ENCODE measurements around the gene NTN4. TPM values are rescaled to one million over a fixed set of nuclear protein-coding genes. Genes with fewer than 3 reads are reported as not detected.

The NTN4 gene
- total RNA-seq, 4 donors from 2014 or later, result 5.0 to 22.5 (median 12.4) TPM

DNA sequence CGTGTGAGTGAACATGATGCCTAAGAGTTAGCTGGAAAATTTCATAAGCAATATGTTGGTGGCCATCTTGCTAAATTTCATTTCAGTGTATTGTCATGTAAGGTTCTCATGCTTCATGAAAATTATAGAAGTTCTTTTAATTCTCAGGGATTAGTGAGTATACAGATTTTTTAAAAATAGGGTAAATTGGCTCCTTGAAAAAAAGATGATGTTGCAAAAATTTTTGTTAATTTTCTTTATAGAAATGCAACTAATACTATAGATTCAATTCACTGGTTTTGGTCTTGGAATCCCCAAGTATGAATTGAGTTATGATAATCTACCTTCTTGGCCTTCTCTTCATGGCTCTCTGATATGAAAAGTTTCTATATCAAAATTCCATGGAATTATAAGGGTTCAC lies 75.4 kb downstream of the NTN4 start:
- 92% methylated on average over 1 of the region's 1 CpG for WGBS, 2 donors
- no peaks in the 10 kb centered on the region for H3K9me3 ChIP-seq
- no peak for DNase-seq

DNA sequence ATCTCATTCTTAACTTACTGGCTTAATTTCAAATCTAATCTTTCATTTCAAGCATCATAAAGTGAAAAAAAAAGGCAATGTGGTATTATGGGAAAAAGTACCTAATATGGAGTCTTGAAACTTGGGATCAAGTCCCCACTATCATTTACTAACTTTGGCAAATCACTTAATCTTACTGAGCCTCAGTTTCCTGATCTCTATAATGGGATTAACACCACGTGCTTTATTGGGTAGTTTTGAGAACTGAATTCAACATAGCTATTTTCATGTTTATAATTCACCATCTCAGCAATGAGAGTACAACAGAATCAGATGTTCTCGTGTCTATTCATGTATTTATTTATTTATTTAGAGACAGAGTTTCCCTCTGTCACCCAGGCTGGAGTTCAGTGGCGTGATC lies 78.3 kb downstream of the NTN4 start:
- intact Hi-C loops (cut with DNase I), result no loop called here
- H3K27ac ChIP-seq, result no peak overlapping the region
- 84 to 92% methylated on average over 3 of the region's 3 CpGs for WGBS, 2 donors
- H3K4me3 ChIP-seq, result no peak overlapping the region
- no peak for TF ChIP-seq CTCF (IDR thresholded peaks at IDR 0.05)
- no peak for TF ChIP-seq POLR2A (IDR thresholded peaks at IDR 0.05)
- no peaks in the 10 kb centered on the region for H3K4me1 ChIP-seq
- DNase-seq, result no peak
- no peaks in the 10 kb centered on the region for H3K9me3 ChIP-seq
- no peaks in the 10 kb centered on the region for H3K27me3 ChIP-seq
- peaks cover 0 to 12% (median 0%) of the 10 kb centered on the region in 3 donors for H3K36me3 ChIP-seq

More for the DNA sequence above, 75.4 kb downstream of the NTN4 start:
- intact Hi-C loops (cut with DNase I), result no loop called here
- H3K36me3 ChIP-seq, result peaks cover 0 to 4% (median 0%) of the 10 kb centered on the region in 3 donors
- H3K4me3 ChIP-seq, result no peak overlapping the region
- H3K27ac ChIP-seq, result no peak overlapping the region
- no peak for TF ChIP-seq CTCF (IDR thresholded peaks at IDR 0.05)
- TF ChIP-seq POLR2A (IDR thresholded peaks at IDR 0.05), result no peak
- peaks cover 0 to 8% (median 4%) of the 10 kb centered on the region in 3 donors for H3K4me1 ChIP-seq
- H3K27me3 ChIP-seq, result no peaks in the 10 kb centered on the region

GRCh38 chr12:95710386-95710785 lies 80.2 kb downstream of the NTN4 start:
- DNase-seq, result no peak
- Histone ChIP-seq H3K4me3 (no peak overlapping the region), H3K27ac (no peak overlapping the region), H3K9me3 (no peaks in the 10 kb centered on the region), H3K4me1 (no peaks in the 10 kb centered on the region), H3K27me3 (no peaks in the 10 kb centered on the region), H3K36me3 (peaks cover 0 to 12% (median 0%) of the 10 kb centered on the region in 3 donors)
- TF ChIP-seq CTCF (IDR thresholded peaks at IDR 0.05), result no peak
- no peak for TF ChIP-seq POLR2A (IDR thresholded peaks at IDR 0.05)
- 72 to 78% methylated on average over 8 of the region's 8 CpGs for WGBS, 2 donors
- intact Hi-C loops (cut with DNase I), result no loop called here

GRCh38 chr12:95709152-95709551 lies 81.4 kb downstream of the NTN4 start:
- Histone ChIP-seq H3K9me3 (no peaks in the 10 kb centered on the region), H3K27me3 (no peaks in the 10 kb centered on the region), H3K36me3 (peaks cover 0 to 16% (median 0%) of the 10 kb centered on the region in 3 donors), H3K4me3 (no peak overlapping the region), H3K27ac (no peak overlapping the region), H3K4me1 (no peaks in the 10 kb centered on the region)
- intact Hi-C loops (cut with DNase I), result no loop called here
- WGBS, 2 donors, result 62 to 72% methylated on average over 2 of the region's 2 CpGs
- DNase-seq, result no peak
- TF ChIP-seq CTCF (IDR thresholded peaks at IDR 0.05) (no peak), POLR2A (IDR thresholded peaks at IDR 0.05) (no peak)

DNA sequence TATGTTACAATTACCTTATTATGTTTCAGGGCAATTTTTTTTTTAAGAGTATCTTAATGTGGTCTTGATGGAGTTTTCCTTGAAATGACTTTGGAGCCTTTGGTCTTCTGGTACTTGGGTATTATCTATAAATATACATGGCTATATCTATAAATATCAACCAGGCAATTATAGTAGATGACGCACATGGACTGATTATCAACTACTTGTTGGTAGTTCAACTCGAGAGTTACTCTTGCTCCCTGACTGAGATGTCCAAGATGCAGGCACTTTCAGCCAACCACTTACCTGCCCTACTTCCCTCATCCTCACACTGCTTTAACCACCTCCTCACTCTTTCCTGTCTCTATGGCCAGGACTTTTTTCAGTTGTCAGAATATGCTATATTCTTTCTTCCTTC lies 85.4 kb downstream of the NTN4 start:
- H3K4me1 ChIP-seq, result peaks cover 0 to 16% (median 3%) of the 10 kb centered on the region in 3 donors
- WGBS, 2 donors, result 81 to 93% methylated on average over 2 of the region's 2 CpGs
- H3K27me3 ChIP-seq, result no peaks in the 10 kb centered on the region
- peaks cover 0 to 12% (median 0%) of the 10 kb centered on the region in 3 donors for H3K36me3 ChIP-seq
- no peak overlapping the region for H3K4me3 ChIP-seq
- H3K9me3 ChIP-seq, result no peaks in the 10 kb centered on the region
- TF ChIP-seq CTCF (IDR thresholded peaks at IDR 0.05), result no peak
- TF ChIP-seq POLR2A (IDR thresholded peaks at IDR 0.05), result no peak
- H3K27ac ChIP-seq, result no peak overlapping the region
- DNase-seq, result no peak
- intact Hi-C loops (cut with DNase I), result no loop called here

Data from esophagus squamous epithelium (tissue), 5 donors.